Endothelial cell (in vitro differentiated cells): ENCODE measurements around the gene LMO7. TPM values are rescaled to one million over a fixed set of nuclear protein-coding genes. Genes with fewer than 3 reads are reported as not detected.
"Not testable (repeated sequence)": the region's sequence is repeated elsewhere in the genome, so short reads cannot be mapped to it uniquely, and the experiment has no call there.

Source experiments
- DNase-seq: peaks from one replicate; pipeline ENCODE4 v3.0.0; 2021; ENCODE audit warnings: low spot score
- H3K27ac Mint-ChIP-seq: one replicate; pipeline ENCODE4 v1.8.0; 2021; ENCODE audit warnings: mixed read lengths, inconsistent platforms; ENCODE audit not compliant: unreplicated experiment
- H3K27me3 Mint-ChIP-seq: one replicate; pipeline ENCODE4 v1.8.0; 2021; ENCODE audit warnings: mild to moderate bottlenecking, moderate library complexity, mixed read lengths, inconsistent platforms; ENCODE audit not compliant: unreplicated experiment
- H3K36me3 Mint-ChIP-seq: one replicate; pipeline ENCODE4 v1.8.0; 2021; ENCODE audit warnings: mild to moderate bottlenecking, low read depth, mixed read lengths, inconsistent platforms; ENCODE audit not compliant: unreplicated experiment
- H3K4me1 Mint-ChIP-seq: one replicate; pipeline ENCODE4 v1.8.0; 2021; ENCODE audit warnings: mild to moderate bottlenecking, mixed read lengths, inconsistent platforms; ENCODE audit not compliant: unreplicated experiment
- H3K4me3 Mint-ChIP-seq: one replicate; pipeline ENCODE4 v1.8.0; 2021; ENCODE audit warnings: mild to moderate bottlenecking, mixed read lengths, inconsistent platforms; ENCODE audit not compliant: unreplicated experiment
- H3K9me3 Mint-ChIP-seq: one replicate; pipeline ENCODE4 v1.8.0; 2021; ENCODE audit warnings: mixed read lengths, inconsistent platforms; ENCODE audit not compliant: unreplicated experiment
- total RNA-seq: library from RNA; stranded (reverse); fragmentation: NEBNext Ultra II Directional; extraction: Animal tissue kit (Norgen Biotek cat#: 25700); gene quantifications from one replicate; pipeline ENCODE4 v1.2.1, GENCODE V29; 2021; ENCODE audit not compliant: unreplicated experiment
- TF ChIP-seq, protein P1 (sequence below): fragments of 200-600 bp; sonication (generic); IDR thresholded peaks from one replicate; pipeline ENCODE4 v1.5.0; 2021; ENCODE audit warnings: antibody characterized with exemption; ENCODE audit not compliant: unreplicated experiment

Gene LMO7
- total RNA-seq, 1 donor from 2014 or later: 5.7 TPM

DNA sequence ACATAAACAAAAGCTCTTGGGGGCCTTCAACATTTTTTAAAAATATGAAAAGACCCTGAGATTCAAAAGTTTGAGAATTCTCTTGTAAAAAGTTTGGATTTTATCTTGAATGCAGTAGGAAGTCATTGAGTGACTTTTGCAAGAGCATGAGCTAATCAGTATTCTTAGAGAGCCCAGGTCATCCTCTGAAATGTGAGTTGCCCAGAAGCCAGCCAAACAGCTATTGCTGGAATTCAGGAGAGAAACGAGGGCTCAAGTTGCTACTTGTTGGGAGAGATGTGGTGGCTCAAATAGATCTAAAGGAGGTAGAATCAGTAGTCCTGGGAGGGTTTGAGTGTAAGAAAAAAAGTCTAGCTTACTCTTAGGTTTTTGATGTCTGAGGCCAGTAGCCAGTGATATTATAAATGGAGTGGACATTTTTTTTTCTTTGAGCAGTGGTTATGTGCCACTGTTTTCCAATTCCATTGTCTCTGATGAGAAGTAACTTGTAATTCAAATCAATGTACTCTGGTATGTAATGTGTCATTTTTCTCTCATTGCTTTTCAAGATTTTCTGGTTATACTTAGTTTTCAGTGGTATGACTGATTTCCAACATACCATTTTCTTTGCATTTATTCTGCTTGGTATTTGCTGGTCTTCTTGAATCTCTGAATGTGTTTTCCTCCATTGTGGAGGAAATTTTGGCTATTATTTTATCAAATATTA, 30.7 kb downstream of the LMO7 start:
- H3K27me3 Mint-ChIP-seq: no peaks in the 10 kb centered on the region
- no peak overlapping the region for H3K27ac Mint-ChIP-seq
- H3K4me3 Mint-ChIP-seq: no peak overlapping the region
- no peak for DNase-seq
- no peaks in the 10 kb centered on the region for H3K4me1 Mint-ChIP-seq
- TF ChIP-seq, protein P1, sequence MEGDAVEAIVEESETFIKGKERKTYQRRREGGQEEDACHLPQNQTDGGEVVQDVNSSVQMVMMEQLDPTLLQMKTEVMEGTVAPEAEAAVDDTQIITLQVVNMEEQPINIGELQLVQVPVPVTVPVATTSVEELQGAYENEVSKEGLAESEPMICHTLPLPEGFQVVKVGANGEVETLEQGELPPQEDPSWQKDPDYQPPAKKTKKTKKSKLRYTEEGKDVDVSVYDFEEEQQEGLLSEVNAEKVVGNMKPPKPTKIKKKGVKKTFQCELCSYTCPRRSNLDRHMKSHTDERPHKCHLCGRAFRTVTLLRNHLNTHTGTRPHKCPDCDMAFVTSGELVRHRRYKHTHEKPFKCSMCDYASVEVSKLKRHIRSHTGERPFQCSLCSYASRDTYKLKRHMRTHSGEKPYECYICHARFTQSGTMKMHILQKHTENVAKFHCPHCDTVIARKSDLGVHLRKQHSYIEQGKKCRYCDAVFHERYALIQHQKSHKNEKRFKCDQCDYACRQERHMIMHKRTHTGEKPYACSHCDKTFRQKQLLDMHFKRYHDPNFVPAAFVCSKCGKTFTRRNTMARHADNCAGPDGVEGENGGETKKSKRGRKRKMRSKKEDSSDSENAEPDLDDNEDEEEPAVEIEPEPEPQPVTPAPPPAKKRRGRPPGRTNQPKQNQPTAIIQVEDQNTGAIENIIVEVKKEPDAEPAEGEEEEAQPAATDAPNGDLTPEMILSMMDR: no peak
- H3K36me3 Mint-ChIP-seq: no peaks in the 10 kb centered on the region
- no peaks in the 10 kb centered on the region for H3K9me3 Mint-ChIP-seq

DNA sequence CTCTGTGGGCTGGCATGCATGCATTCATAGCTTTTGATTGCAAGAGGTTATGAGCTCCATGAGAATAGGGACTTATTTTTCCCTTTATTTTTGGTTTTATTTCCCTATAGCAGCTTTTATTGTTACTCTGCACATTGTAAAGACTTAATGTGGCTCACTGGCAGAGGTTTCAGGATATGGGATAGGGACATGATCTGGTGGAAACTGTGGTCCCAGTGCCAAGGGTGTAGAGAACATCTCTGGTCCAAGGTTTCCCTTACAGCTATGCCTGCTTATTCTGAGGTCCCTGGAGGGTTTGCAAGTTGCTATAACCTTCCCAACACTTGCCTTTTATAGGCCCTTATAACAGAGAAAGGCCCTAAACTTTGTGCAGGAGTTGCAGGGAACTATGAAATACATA, 33.6 kb downstream of the LMO7 start:
- H3K27me3 Mint-ChIP-seq: no peaks in the 10 kb centered on the region
- H3K9me3 Mint-ChIP-seq: no peaks in the 10 kb centered on the region
- no peaks in the 10 kb centered on the region for H3K36me3 Mint-ChIP-seq
- H3K4me3 Mint-ChIP-seq: no peak overlapping the region
- no peak overlapping the region for H3K27ac Mint-ChIP-seq
- TF ChIP-seq, protein P1: no peak
- no peaks in the 10 kb centered on the region for H3K4me1 Mint-ChIP-seq
- DNase-seq: no peak

DNA sequence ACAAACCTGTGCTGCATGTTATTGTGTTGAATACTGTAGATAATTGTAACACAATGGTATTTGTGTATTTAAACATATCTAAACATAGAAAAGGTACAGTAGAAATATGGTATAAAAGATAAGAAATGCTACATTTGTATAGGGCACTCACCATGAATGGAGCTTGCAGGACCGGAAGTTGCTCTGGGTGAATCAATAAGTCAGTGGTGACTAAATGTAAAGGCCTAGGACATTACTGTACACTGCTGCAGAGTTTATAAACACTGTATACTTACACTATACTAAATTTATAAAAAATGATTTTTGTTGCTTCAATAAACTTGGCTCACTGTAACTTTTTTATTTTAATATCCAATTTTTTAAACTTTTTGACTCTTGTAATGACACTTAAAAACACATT, 34.4 kb downstream of the LMO7 start:
- no peak overlapping the region for H3K27ac Mint-ChIP-seq
- no peak overlapping the region for H3K4me3 Mint-ChIP-seq
- H3K27me3 Mint-ChIP-seq: no peaks in the 10 kb centered on the region
- H3K4me1 Mint-ChIP-seq: no peaks in the 10 kb centered on the region
- no peaks in the 10 kb centered on the region for H3K36me3 Mint-ChIP-seq
- TF ChIP-seq, protein P1: no peak
- DNase-seq: no peak
- no peaks in the 10 kb centered on the region for H3K9me3 Mint-ChIP-seq

DNA sequence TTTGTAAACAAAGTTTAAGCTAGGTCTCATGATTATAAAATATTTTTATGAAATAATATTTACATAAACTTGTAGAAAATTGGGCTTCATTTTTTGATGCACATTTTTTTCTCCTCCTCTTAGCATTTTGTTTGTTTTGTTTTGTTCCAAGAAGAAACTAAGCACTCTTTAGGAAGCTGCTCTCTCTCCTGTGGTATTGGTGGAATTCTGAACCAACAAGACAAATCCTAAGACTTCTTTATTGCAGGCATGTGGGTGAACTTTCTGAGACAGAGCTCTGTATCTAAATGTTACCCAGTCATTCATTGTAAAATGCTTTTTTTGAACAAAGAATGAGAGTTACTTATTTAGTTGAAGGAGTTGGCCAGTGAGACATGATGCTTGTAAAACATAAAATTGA, 39.3 kb downstream of the LMO7 start:
- Mint-ChIP-seq H3K9me3 (no peaks in the 10 kb centered on the region), H3K27me3 (no peaks in the 10 kb centered on the region), H3K27ac (no peak overlapping the region), H3K4me3 (no peak overlapping the region), H3K4me1 (no peaks in the 10 kb centered on the region), H3K36me3 (no peaks in the 10 kb centered on the region)
- DNase-seq: no peak
- TF ChIP-seq, protein P1: no peak

DNA sequence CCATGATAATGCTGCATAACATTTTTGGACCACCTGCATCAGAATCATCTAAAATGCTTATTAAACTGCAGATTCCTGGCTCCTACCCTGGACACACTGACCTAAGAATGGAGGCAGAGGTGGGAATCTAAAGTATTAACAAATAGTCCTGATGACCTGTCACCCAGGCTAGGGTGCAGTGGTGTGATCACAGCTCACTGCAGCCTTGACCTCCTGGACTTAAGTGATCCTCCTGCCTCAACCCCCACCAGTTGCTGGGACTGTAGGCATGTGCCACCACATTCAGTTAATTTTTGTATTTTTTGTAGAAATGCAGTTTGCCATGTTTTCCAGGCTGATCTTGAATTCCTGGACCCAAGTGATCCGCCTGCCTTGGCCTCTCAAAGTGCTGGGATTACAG, 43.3 kb downstream of the LMO7 start:
- DNase-seq: no peak
- Mint-ChIP-seq H3K27ac (no peak overlapping the region), H3K27me3 (no peaks in the 10 kb centered on the region), H3K4me1 (no peaks in the 10 kb centered on the region), H3K4me3 (no peak overlapping the region), H3K9me3 (no peaks in the 10 kb centered on the region), H3K36me3 (no peaks in the 10 kb centered on the region)
- TF ChIP-seq, protein P1: no peak

DNA sequence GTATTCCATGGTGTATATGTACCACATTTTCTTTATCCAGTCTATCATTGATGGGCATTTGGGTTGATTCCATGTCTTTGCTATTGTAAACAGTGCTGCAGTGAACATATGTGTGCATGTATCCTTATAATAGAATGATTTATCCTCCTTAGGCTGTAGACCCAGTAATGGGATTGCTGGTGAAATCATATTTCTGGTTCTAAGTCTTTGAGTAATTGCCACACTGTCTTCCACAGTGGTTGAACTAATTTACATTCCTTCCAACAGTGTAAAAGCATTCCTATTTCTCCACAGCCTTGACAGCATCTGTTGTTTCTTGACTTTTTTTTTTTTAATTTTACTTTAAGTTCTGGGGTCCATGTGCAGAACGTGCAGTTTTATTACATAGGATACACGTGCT, 44.1 kb downstream of the LMO7 start:
- H3K4me3 Mint-ChIP-seq, H3K27ac Mint-ChIP-seq: not testable (repeated sequence)

More for the DNA sequence above, 44.1 kb downstream of the LMO7 start:
- H3K4me1 Mint-ChIP-seq, H3K36me3 Mint-ChIP-seq, H3K27me3 Mint-ChIP-seq, DNase-seq, H3K9me3 Mint-ChIP-seq: not testable (repeated sequence)
